HepG2 (cell line): ENCODE measurements around the gene GNPDA2. TPM values are rescaled to one million over a fixed set of nuclear protein-coding genes. Genes with fewer than 3 reads are reported as not detected.

ENCODE experiments used
- ATAC-seq: fragments of 200-7000 bp; cut with Tn5 transposase; 3 replicates; pipeline ENCODE4 v1.9.1; 2020; ENCODE audit warnings: mild to moderate bottlenecking, moderate library complexity
- BruUV-seq: library from RNA; stranded (reverse); fragments of 400-500 nt; replicated peaks from 2 replicates; lab custom pipeline; 2021; lab: Mats Ljungman, UMichigan
- CTCF ChIA-PET: fragments of 300-600 bp; formaldehyde crosslinking; extraction: SDS; loops from one replicate; lab custom pipeline; 2021; ENCODE audit warnings: low total read pairs, inconsistent platforms, low intra/inter-chr PET ratio; lab: Yijun Ruan, JAX
- POLR2A ChIA-PET: fragments of 350-600 bp; sonication (Branson Sonifier 250); formaldehyde crosslinking; loops from one replicate; lab custom pipeline; 2020; ENCODE audit warnings: antibody characterized with exemption, inconsistent platforms; lab: Yijun Ruan, JAX
- DNase-seq: peaks from one replicate; pipeline ENCODE4 v3.0.0-alpha.2; 2015; ENCODE audit warnings: low spot score
- FAIRE-seq: peaks from 3 replicates; lab custom pipeline; 2011; peaks lifted over from hg19 to GRCh38; lab: Jason Lieb, UNC
- H2AFZ ChIP-seq: one replicate; pipeline ENCODE4 v1.6.1; 2011; ENCODE audit warnings: low read length, inconsistent platforms
- H3K27ac ChIP-seq: fragments of 300-600 bp; 3 replicates; pipeline ENCODE4 v1.8.0; 2011; ENCODE audit warnings: mixed run types, mild to moderate bottlenecking, mixed read lengths, low read length, inconsistent platforms; ENCODE audit not compliant: insufficient read depth; ENCODE audit errors: extremely low read length
- H3K27me3 ChIP-seq, 2 experiments: fragments of 200-600 bp in 1 of 2; 2 replicates in 1 of 2; 3 replicates in 1 of 2; pipeline versions ENCODE4 v1.6.0 to v1.8.0; 2011; ENCODE audit warnings: low read length in 2 of 2, mild to moderate bottlenecking in 2 of 2, moderate library complexity in 2 of 2, inconsistent platforms in 1 of 2; ENCODE audit not compliant: insufficient read depth in 2 of 2, control insufficient read depth in 1 of 2
- H3K36me3 ChIP-seq, 2 experiments: fragments of 200-600 bp in 1 of 2; replicated peaks in 1 of 2; 2 replicates in 1 of 2; 3 replicates in 1 of 2; pipeline versions ENCODE4 v1.5.1 to v1.8.0; 2011; ENCODE audit warnings: low read length in 2 of 2, inconsistent platforms in 1 of 2; ENCODE audit not compliant: insufficient read depth in 2 of 2, control insufficient read depth in 1 of 2
- H3K4me1 ChIP-seq: 2 replicates; pipeline ENCODE4 v1.5.1; 2012; ENCODE audit warnings: low read length, inconsistent platforms; ENCODE audit not compliant: insufficient read depth
- H3K4me2 ChIP-seq: 2 replicates; pipeline ENCODE4 v1.6.0; 2011; ENCODE audit warnings: low read depth, low read length, inconsistent platforms
- H3K4me3 ChIP-seq, 3 experiments: fragments of 200-600 bp in 1 of 3; sonication (generic), shearing (Covaris generic) in 1 of 3; replicated peaks in 1 of 3; 2 replicates each; pipeline ENCODE4 v1.5.1; 2011 to 2016; ENCODE audit warnings: low read length in 3 of 3, inconsistent platforms in 2 of 3, low read depth in 2 of 3, mild to moderate bottlenecking in 2 of 3, control low read depth in 1 of 3, mixed read lengths in 1 of 3; ENCODE audit not compliant: insufficient read depth in 1 of 3
- H3K79me2 ChIP-seq: one replicate; pipeline ENCODE4 v1.6.1; 2011; ENCODE audit warnings: low read length, inconsistent platforms; ENCODE audit not compliant: insufficient read depth
- H3K9ac ChIP-seq: 2 replicates; pipeline ENCODE4 v1.6.0; 2011; ENCODE audit warnings: mild to moderate bottlenecking, low read depth, low read length, inconsistent platforms; ENCODE audit not compliant: insufficient read depth
- H3K9me3 ChIP-seq: 2 replicates; pipeline ENCODE4 v1.5.1; 2012; ENCODE audit warnings: mild to moderate bottlenecking, low read length
- H4K20me1 ChIP-seq: 2 replicates; pipeline ENCODE4 v1.6.0; 2011; ENCODE audit warnings: inconsistent platforms, mild to moderate bottlenecking, low read length, moderate library complexity; ENCODE audit not compliant: insufficient read depth
- CBX5 ChIP-seq: sonication (generic); formaldehyde crosslinking; IDR thresholded peaks from 2 replicates; pipeline ENCODE4 v1.4.0; 2020; ENCODE audit warnings: missing genetic modification reagents, borderline replicate concordance
- KDM4B ChIP-seq: sonication (generic); formaldehyde crosslinking; IDR thresholded peaks from 2 replicates; pipeline ENCODE4 v1.4.0; 2020; ENCODE audit warnings: missing genetic modification reagents
- TBL1XR1 ChIP-seq: fragments of 150-350 bp; IDR thresholded peaks from 2 replicates; pipeline ENCODE4 v1.6.1; 2014; ENCODE audit warnings: borderline replicate concordance, low read length; ENCODE audit not compliant: partially characterized antibody
- ZNF33B ChIP-seq: sonication (generic); formaldehyde crosslinking; IDR thresholded peaks from 2 replicates; pipeline ENCODE4 v1.5.1; 2020; ENCODE audit warnings: mild to moderate bottlenecking, missing genetic modification reagents
- ZNF670 ChIP-seq: sonication (generic); formaldehyde crosslinking; IDR thresholded peaks from 2 replicates; pipeline ENCODE4 v1.8.0; 2022; ENCODE audit warnings: mild to moderate bottlenecking, missing genetic modification reagents, borderline replicate concordance
- ZNF792 ChIP-seq: IDR thresholded peaks from 2 replicates; pipeline ENCODE4 v1.6.1; 2016
- WGBS: methylation state at CpG from one replicate; pipeline ENCODE4 v1.1.6; 2017; ENCODE audit warnings: low lambda C conversion rate; 5-methylcytosine and 5-hydroxymethylcytosine counted together
- in situ Hi-C: cut with HindIII; loops from 2 replicates; pipeline ENCODE4 v1.10.0; 2017; ENCODE audit warnings: low pct_unique_long_range_greater_than_20kb; ENCODE audit not compliant: extremely low pct_ligation_motif_present
- intact Hi-C: fragments of 100-400 bp; cut with micrococcal nuclease; formaldehyde crosslinking; loops from one replicate; pipeline ENCODE4 v1.10.0; 2022; ENCODE audit not compliant: unreplicated experiment
- polyA plus RNA-seq, 8 experiments: library from polyadenylated mRNA; depleted of rRNA in 3 of 8; stranded (reverse) in 7 of 8; unstranded in 1 of 8; fragments of >200 nt; fragmentation: Illumina TruSeq in 4 of 8; extraction: Trizol in 4 of 8; gene quantifications; 2 replicates each; pipeline versions ENCODE4 v1.2.1 to v1.2.3, GENCODE V29; 2011 to 2016; ENCODE audit warnings: low read depth in 4 of 8, missing spikeins in 1 of 8, mixed read lengths in 1 of 8; ENCODE audit not compliant: insufficient read depth in 1 of 8
- total RNA-seq, 5 experiments: library from RNA; depleted of rRNA; stranded (reverse); fragments of >200 nt; fragmentation: Illumina TruSeq; extraction: Trizol; gene quantifications; 2 replicates each; pipeline ENCODE4 v1.2.3, GENCODE V29; 2016; ENCODE audit warnings: low read depth in 1 of 5
- TF ChIP-seq, protein P1 (sequence below): sonication (generic); formaldehyde crosslinking; IDR thresholded peaks from 2 replicates; pipeline ENCODE4 v1.4.0; 2020; ENCODE audit warnings: mild to moderate bottlenecking, missing genetic modification reagents
- TF ChIP-seq, protein P2 (sequence below): sonication (generic); formaldehyde crosslinking; IDR thresholded peaks from 2 replicates; pipeline ENCODE4 v1.5.0; 2020; ENCODE audit warnings: mild to moderate bottlenecking, missing genetic modification reagents, borderline replicate concordance
- TF ChIP-seq, protein P3 (sequence below): sonication (generic); formaldehyde crosslinking; IDR thresholded peaks from 2 replicates; pipeline ENCODE4; 2020; ENCODE audit warnings: missing genetic modification reagents, mild to moderate bottlenecking, borderline replicate concordance

Gene GNPDA2
- total and polyA plus RNA-seq, 2 of the 13 experiments (the other 11 are each of a cell fraction or from before 2014, with no cell fraction given) = 5.4 to 9.0 TPM

DNA sequence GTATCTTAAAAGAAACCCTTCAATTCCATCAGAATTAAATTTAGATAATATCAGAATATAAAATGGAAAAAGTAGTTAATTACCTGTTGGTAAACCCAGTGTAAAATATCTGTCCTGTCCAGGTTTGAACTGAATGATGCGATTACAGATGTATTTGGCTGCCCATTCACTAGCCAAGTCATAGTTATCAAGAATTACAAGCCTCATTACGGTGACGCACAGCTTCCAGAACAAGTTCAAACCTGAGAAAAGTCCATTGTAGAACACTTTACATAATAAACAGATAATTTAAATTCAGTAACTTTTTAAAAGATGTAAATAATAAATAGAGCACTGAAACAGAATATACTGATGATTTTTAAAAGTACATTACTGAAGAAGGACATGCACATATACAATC is 4.4 kb downstream of the GNPDA2 start (continued):
- TF ChIP-seq, protein P1, sequence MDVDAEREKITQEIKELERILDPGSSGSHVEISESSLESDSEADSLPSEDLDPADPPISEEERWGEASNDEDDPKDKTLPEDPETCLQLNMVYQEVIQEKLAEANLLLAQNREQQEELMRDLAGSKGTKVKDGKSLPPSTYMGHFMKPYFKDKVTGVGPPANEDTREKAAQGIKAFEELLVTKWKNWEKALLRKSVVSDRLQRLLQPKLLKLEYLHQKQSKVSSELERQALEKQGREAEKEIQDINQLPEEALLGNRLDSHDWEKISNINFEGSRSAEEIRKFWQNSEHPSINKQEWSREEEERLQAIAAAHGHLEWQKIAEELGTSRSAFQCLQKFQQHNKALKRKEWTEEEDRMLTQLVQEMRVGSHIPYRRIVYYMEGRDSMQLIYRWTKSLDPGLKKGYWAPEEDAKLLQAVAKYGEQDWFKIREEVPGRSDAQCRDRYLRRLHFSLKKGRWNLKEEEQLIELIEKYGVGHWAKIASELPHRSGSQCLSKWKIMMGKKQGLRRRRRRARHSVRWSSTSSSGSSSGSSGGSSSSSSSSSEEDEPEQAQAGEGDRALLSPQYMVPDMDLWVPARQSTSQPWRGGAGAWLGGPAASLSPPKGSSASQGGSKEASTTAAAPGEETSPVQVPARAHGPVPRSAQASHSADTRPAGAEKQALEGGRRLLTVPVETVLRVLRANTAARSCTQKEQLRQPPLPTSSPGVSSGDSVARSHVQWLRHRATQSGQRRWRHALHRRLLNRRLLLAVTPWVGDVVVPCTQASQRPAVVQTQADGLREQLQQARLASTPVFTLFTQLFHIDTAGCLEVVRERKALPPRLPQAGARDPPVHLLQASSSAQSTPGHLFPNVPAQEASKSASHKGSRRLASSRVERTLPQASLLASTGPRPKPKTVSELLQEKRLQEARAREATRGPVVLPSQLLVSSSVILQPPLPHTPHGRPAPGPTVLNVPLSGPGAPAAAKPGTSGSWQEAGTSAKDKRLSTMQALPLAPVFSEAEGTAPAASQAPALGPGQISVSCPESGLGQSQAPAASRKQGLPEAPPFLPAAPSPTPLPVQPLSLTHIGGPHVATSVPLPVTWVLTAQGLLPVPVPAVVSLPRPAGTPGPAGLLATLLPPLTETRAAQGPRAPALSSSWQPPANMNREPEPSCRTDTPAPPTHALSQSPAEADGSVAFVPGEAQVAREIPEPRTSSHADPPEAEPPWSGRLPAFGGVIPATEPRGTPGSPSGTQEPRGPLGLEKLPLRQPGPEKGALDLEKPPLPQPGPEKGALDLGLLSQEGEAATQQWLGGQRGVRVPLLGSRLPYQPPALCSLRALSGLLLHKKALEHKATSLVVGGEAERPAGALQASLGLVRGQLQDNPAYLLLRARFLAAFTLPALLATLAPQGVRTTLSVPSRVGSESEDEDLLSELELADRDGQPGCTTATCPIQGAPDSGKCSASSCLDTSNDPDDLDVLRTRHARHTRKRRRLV (CRISPR knock-in tag) = no peak
- TF ChIP-seq CBX5 (CRISPR knock-in tag) (no peak), TBL1XR1 (no peak)

DNA sequence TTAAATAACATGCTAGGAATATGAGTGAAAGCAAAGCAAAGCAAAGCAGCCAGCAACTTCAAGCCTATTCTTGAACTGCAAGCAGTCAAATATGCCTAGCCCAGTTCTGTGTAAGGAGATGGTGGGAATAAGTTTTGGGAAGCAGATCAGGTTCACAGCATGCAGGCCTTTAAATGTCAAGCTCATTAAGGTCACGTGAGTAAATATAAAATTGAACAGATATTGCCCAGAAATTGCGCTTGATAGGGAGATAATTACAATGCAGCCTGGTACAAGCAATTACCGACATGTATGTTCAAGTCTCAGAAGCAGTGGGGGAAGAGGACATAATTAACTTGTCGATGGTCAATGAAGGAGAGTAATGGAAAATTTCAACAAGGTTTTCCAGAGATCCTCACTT is 6.0 kb downstream of the GNPDA2 start:
- Histone ChIP-seq H3K9me3 (no peaks in the 10 kb centered on the region), H3K9ac (no peak overlapping the region), H3K27me3 (no peaks in the 10 kb centered on the region), H3K36me3 (no peaks in the 10 kb centered on the region), H3K4me1 (peaks cover 5% of the 10 kb centered on the region; the same call in 1 of the 2 replicates), H4K20me1 (no peaks in the 10 kb centered on the region), H2AFZ (no peak overlapping the region), H3K4me2 (no peak overlapping the region), H3K27ac (no peak overlapping the region), H3K4me3 (no peak overlapping the region), H3K79me2 (peaks cover 8% of the 10 kb centered on the region)
- no peak for ATAC-seq
- DNase-seq = no peak
- no peak for FAIRE-seq
- ChIA-PET CTCF (no interaction called here), POLR2A (no interaction called here)
- 96% methylated on average over 4 of the region's 4 CpGs for WGBS
- BruUV-seq = no TSS peak
- intact Hi-C loops (no loop called here), in situ Hi-C loops (no loop called here)
- TF ChIP-seq ZNF670 (CRISPR knock-in tag) (no peak), ZNF792 (CRISPR knock-in tag) (no peak), KDM4B (CRISPR knock-in tag) (no peak), ZNF33B (CRISPR knock-in tag) (no peak)
- TF ChIP-seq, protein P2, sequence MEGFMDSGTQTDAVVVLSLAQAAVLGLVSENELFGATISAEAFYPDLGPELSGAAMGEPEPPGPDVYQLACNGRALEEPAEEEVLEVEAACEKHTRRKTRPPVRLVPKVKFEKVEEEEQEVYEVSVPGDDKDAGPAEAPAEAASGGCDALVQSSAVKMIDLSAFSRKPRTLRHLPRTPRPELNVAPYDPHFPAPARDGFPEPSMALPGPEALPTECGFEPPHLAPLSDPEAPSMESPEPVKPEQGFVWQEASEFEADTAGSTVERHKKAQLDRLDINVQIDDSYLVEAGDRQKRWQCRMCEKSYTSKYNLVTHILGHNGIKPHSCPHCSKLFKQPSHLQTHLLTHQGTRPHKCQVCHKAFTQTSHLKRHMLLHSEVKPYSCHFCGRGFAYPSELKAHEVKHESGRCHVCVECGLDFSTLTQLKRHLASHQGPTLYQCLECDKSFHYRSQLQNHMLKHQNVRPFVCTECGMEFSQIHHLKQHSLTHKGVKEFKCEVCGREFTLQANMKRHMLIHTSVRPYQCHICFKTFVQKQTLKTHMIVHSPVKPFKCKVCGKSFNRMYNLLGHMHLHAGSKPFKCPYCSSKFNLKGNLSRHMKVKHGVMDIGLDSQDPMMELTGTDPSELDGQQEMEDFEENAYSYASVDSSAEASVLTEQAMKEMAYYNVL (CRISPR knock-in tag) = no peak
- TF ChIP-seq, protein P3, sequence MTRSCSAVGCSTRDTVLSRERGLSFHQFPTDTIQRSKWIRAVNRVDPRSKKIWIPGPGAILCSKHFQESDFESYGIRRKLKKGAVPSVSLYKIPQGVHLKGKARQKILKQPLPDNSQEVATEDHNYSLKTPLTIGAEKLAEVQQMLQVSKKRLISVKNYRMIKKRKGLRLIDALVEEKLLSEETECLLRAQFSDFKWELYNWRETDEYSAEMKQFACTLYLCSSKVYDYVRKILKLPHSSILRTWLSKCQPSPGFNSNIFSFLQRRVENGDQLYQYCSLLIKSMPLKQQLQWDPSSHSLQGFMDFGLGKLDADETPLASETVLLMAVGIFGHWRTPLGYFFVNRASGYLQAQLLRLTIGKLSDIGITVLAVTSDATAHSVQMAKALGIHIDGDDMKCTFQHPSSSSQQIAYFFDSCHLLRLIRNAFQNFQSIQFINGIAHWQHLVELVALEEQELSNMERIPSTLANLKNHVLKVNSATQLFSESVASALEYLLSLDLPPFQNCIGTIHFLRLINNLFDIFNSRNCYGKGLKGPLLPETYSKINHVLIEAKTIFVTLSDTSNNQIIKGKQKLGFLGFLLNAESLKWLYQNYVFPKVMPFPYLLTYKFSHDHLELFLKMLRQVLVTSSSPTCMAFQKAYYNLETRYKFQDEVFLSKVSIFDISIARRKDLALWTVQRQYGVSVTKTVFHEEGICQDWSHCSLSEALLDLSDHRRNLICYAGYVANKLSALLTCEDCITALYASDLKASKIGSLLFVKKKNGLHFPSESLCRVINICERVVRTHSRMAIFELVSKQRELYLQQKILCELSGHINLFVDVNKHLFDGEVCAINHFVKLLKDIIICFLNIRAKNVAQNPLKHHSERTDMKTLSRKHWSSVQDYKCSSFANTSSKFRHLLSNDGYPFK = no peak
- TF ChIP-seq, all 625 proteins: peak for 0
